Stimulated activated memory B cell treated with anti-CD40 and anti-IgM and Interleukin-4, amounts not matched to agents 10 μg/mL and 1 μg/mL and 100 μg/mL, for 72 hours (primary cell): ENCODE data around the gene ABL1.

Experiments
- ATAC-seq: fragments of 150-1000 bp; cut with Tn5 transposase; 2 replicates; pipeline ENCODE4 v1.10.0; 2021
- H3K27ac Mint-ChIP-seq: one replicate; pipeline ENCODE4 v1.8.0; 2022; ENCODE audit warnings: mild to moderate bottlenecking, mixed read lengths
- H3K27me3 Mint-ChIP-seq: one replicate; pipeline ENCODE4 v1.8.0; 2022; ENCODE audit warnings: mixed read lengths
- H3K36me3 Mint-ChIP-seq: one replicate; pipeline ENCODE4 v1.8.0; 2022; ENCODE audit warnings: mixed read lengths
- H3K4me1 Mint-ChIP-seq: one replicate; pipeline ENCODE4 v1.8.0; 2022; ENCODE audit warnings: mixed read lengths
- H3K4me3 Mint-ChIP-seq: one replicate; pipeline ENCODE4 v1.8.0; 2022; ENCODE audit warnings: mild to moderate bottlenecking, moderate library complexity, mixed read lengths
- H3K9me3 Mint-ChIP-seq: one replicate; pipeline ENCODE4 v1.8.0; 2022; ENCODE audit warnings: mixed read lengths

Gene ABL1

GRCh38 chr9:130884542-130885483 lies 49.8 kb downstream of the ABL1 start:
- Mint-ChIP-seq H3K27ac (no peak overlapping the region), H3K4me3 (no peak overlapping the region), H3K4me1 (no peaks in the 10 kb centered on the region), H3K27me3 (no peaks in the 10 kb centered on the region), H3K36me3 (peaks cover 70% of the 10 kb centered on the region), H3K9me3 (no peaks in the 10 kb centered on the region)
- no peak for ATAC-seq

- Mint-ChIP-seq H3K4me1 (no peaks in the 10 kb centered on the region), H3K9me3 (no peaks in the 10 kb centered on the region), H3K36me3 (peaks cover 61% of the 10 kb centered on the region), H3K27ac (no peak overlapping the region), H3K27me3 (no peaks in the 10 kb centered on the region), H3K4me3 (no peak overlapping the region)
- no peak for ATAC-seq
These were observed 50.7 kb downstream of the ABL1 start for GRCh38 chr9:130885484-130886375.

- peaks cover 52% of the 10 kb centered on the region for H3K36me3 Mint-ChIP-seq
- ATAC-seq = no peak
- no peaks in the 10 kb centered on the region for H3K27me3 Mint-ChIP-seq
These were observed 51.9 kb downstream of the ABL1 start for GRCh38 chr9:130886981-130887380.

GRCh38 chr9:130887494-130888144 lies 52.6 kb downstream of the ABL1 start:
- Mint-ChIP-seq H3K4me3 (no peak overlapping the region), H3K27ac (no peak overlapping the region), H3K9me3 (no peaks in the 10 kb centered on the region), H3K27me3 (no peaks in the 10 kb centered on the region), H3K36me3 (peaks cover 52% of the 10 kb centered on the region), H3K4me1 (no peaks in the 10 kb centered on the region)
- ATAC-seq = no peak

More at GRCh38 chr9:130886981-130887380, 51.9 kb downstream of the ABL1 start:
- H3K27ac Mint-ChIP-seq = no peak overlapping the region
- no peaks in the 10 kb centered on the region for H3K4me1 Mint-ChIP-seq
- no peak overlapping the region for H3K4me3 Mint-ChIP-seq
- no peaks in the 10 kb centered on the region for H3K9me3 Mint-ChIP-seq

- Mint-ChIP-seq H3K9me3 (no peaks in the 10 kb centered on the region), H3K4me1 (peaks cover under 1% of the 10 kb centered on the region), H3K4me3 (no peak overlapping the region), H3K27me3 (no peaks in the 10 kb centered on the region), H3K36me3 (peaks cover 50% of the 10 kb centered on the region), H3K27ac (no peak overlapping the region)
- ATAC-seq = no peak
These were observed 53.3 kb downstream of the ABL1 start for GRCh38 chr9:130888146-130888885.

GRCh38 chr9:130890124-130890523 lies 55.1 kb downstream of the ABL1 start:
- Mint-ChIP-seq H3K9me3 (no peaks in the 10 kb centered on the region), H3K4me3 (no peak overlapping the region), H3K27me3 (no peaks in the 10 kb centered on the region), H3K36me3 (peaks cover 32% of the 10 kb centered on the region), H3K4me1 (peaks cover 5% of the 10 kb centered on the region), H3K27ac (no peak overlapping the region)
- no peak for ATAC-seq

- Mint-ChIP-seq H3K9me3 (no peaks in the 10 kb centered on the region), H3K4me1 (peaks cover 5% of the 10 kb centered on the region), H3K4me3 (no peak overlapping the region), H3K27me3 (no peaks in the 10 kb centered on the region), H3K36me3 (peaks cover 23% of the 10 kb centered on the region), H3K27ac (no peak overlapping the region)
- no peak for ATAC-seq
These were observed 56.0 kb downstream of the ABL1 start for GRCh38 chr9:130890870-130891687.

GRCh38 chr9:130891688-130892476 lies 56.8 kb downstream of the ABL1 start:
- H3K4me3 Mint-ChIP-seq = no peak overlapping the region
- H3K9me3 Mint-ChIP-seq = no peaks in the 10 kb centered on the region
- no peaks in the 10 kb centered on the region for H3K27me3 Mint-ChIP-seq
- no peak for ATAC-seq
- H3K4me1 Mint-ChIP-seq = peaks cover 5% of the 10 kb centered on the region
- peaks cover 15% of the 10 kb centered on the region for H3K36me3 Mint-ChIP-seq
- H3K27ac Mint-ChIP-seq = no peak overlapping the region

- no peak for ATAC-seq
- no peaks in the 10 kb centered on the region for H3K9me3 Mint-ChIP-seq
These were observed 57.6 kb downstream of the ABL1 start for GRCh38 chr9:130892477-130893304.

GRCh38 chr9:130893341-130894101 lies 58.5 kb downstream of the ABL1 start:
- H3K4me3 Mint-ChIP-seq = no peak overlapping the region
- no peak overlapping the region for H3K27ac Mint-ChIP-seq
- ATAC-seq = no peak
- peaks cover 5% of the 10 kb centered on the region for H3K4me1 Mint-ChIP-seq
- H3K27me3 Mint-ChIP-seq = no peaks in the 10 kb centered on the region
- H3K36me3 Mint-ChIP-seq = peaks cover 2% of the 10 kb centered on the region
- H3K9me3 Mint-ChIP-seq = no peaks in the 10 kb centered on the region

More at GRCh38 chr9:130892477-130893304, 57.6 kb downstream of the ABL1 start:
- H3K4me1 Mint-ChIP-seq = peaks cover 5% of the 10 kb centered on the region
- peaks cover 8% of the 10 kb centered on the region for H3K36me3 Mint-ChIP-seq
- H3K4me3 Mint-ChIP-seq = no peak overlapping the region
- H3K27me3 Mint-ChIP-seq = no peaks in the 10 kb centered on the region
- no peak overlapping the region for H3K27ac Mint-ChIP-seq

- H3K4me3 Mint-ChIP-seq = no peak overlapping the region
- no peak for ATAC-seq
- no peaks in the 10 kb centered on the region for H3K36me3 Mint-ChIP-seq
- peaks cover 5% of the 10 kb centered on the region for H3K4me1 Mint-ChIP-seq
- peaks cover 3% of the 10 kb centered on the region for H3K27me3 Mint-ChIP-seq
- H3K27ac Mint-ChIP-seq = no peak overlapping the region
- no peaks in the 10 kb centered on the region for H3K9me3 Mint-ChIP-seq
These were observed 59.5 kb downstream of the ABL1 start for GRCh38 chr9:130894546-130894945.

- Mint-ChIP-seq H3K9me3 (no peaks in the 10 kb centered on the region), H3K36me3 (no peaks in the 10 kb centered on the region), H3K27ac (no peak overlapping the region), H3K4me3 (no peak overlapping the region), H3K27me3 (peaks cover 8% of the 10 kb centered on the region), H3K4me1 (peaks cover 5% of the 10 kb centered on the region)
- no peak for ATAC-seq
These were observed 60.0 kb downstream of the ABL1 start for GRCh38 chr9:130895038-130895437.
